ENCODE measurements around the gene ANKUB1.

Gene ANKUB1

GRCh38 chr3:149812606-149813366 is 20.4 kb upstream of the ANKUB1 start, which contains the start of gene RNF13:
Gene RNF13 (plus strand): TSS chr3:149813215. CDS start chr3:149846027, 32,812 bp downstream.
- CTCF ChIA-PET = interaction anchor here (0.6 kb wide), 1 partner anchor 41 kb away, joined by 5 read pairs; no protein-coding TSS in a partner anchor
- POLR2A ChIA-PET = interaction anchor here (1.0 to 1.1 kb wide), 4 partner anchors 12 to 155 kb away, joined by 3 to 8 read pairs (median 4); partner anchors contain the start of genes COMMD2 and WWTR1
- peak; percentile 86 for DNase-seq (ENCODE audit: extremely low spot score)
- TF ChIP-seq FOXM1 (IDR thresholded peaks at IDR 0.05; ENCODE audit: borderline replicate concordance) = no peak
- TF ChIP-seq SUZ12 (IDR thresholded peaks at IDR 0.05) = no peak
- peak; percentile 80 for TF ChIP-seq TARDBP (IDR thresholded peaks at IDR 0.05)
- peak; percentile 91 for TF ChIP-seq L3MBTL2 (conservative IDR thresholded peaks at IDR 0.05)
- TF ChIP-seq ELF4 (IDR thresholded peaks at IDR 0.05) = peak; percentile 36
- no peak; the same call in 1 of the 2 replicates for TF ChIP-seq LEF1 (IDR thresholded peaks at IDR 0.05; ENCODE audit: borderline replicate concordance)
- no peak for TF ChIP-seq SP1 (IDR thresholded peaks at IDR 0.05)
- no peak for TF ChIP-seq ZNF384 (IDR thresholded peaks at IDR 0.05)
- no peak for TF ChIP-seq NFRKB (IDR thresholded peaks at IDR 0.05)
- no peak for TF ChIP-seq BHLHE40 (IDR thresholded peaks at IDR 0.05; ENCODE audit: borderline replicate concordance)
- TF ChIP-seq ARNT (IDR thresholded peaks at IDR 0.05) = no peak
- no peak for TF ChIP-seq HDGF (IDR thresholded peaks at IDR 0.05; ENCODE audit: borderline replicate concordance)
- no peak for TF ChIP-seq CTBP1 (IDR thresholded peaks at IDR 0.05; ENCODE audit: borderline replicate concordance)
- no peak for TF ChIP-seq FOXA1 (IDR thresholded peaks at IDR 0.05)
- 0 out of 2 replicates have a peak, but pooled peaks have one; percentile 41 for TF ChIP-seq FOXK2 (IDR thresholded peaks at IDR 0.05)
- peak; percentile 98 for TF ChIP-seq PKNOX1 (IDR thresholded peaks at IDR 0.05)

GRCh38 chr3:149812165-149812605 is 19.8 kb upstream of the ANKUB1 start:
- POLR2A ChIA-PET = no interaction called here
- DNase-seq (ENCODE audit: extremely low spot score) = no peak
- TF ChIP-seq FOXA1 (IDR thresholded peaks at IDR 0.05) (no peak), FOXM1 (IDR thresholded peaks at IDR 0.05; ENCODE audit: borderline replicate concordance) (no peak), TARDBP (IDR thresholded peaks at IDR 0.05) (no peak), ZNF384 (IDR thresholded peaks at IDR 0.05) (no peak), SUZ12 (IDR thresholded peaks at IDR 0.05) (no peak), ELF4 (IDR thresholded peaks at IDR 0.05) (no peak), ARNT (IDR thresholded peaks at IDR 0.05) (no peak)
- CTCF ChIA-PET = interaction anchor here (0.6 kb wide), 1 partner anchor 41 kb away, joined by 5 read pairs; no protein-coding TSS in a partner anchor

GRCh38 chr3:149810846-149811245 is 18.5 kb upstream of the ANKUB1 start:
- DNase-seq (ENCODE audit: extremely low spot score) = no peak
- TF ChIP-seq FOXA1 (IDR thresholded peaks at IDR 0.05) = no peak
- no peak for TF ChIP-seq HDGF (IDR thresholded peaks at IDR 0.05; ENCODE audit: borderline replicate concordance)
- no peak for TF ChIP-seq TARDBP (IDR thresholded peaks at IDR 0.05)
- TF ChIP-seq SUZ12 (IDR thresholded peaks at IDR 0.05) = no peak
- no peak for TF ChIP-seq SP1 (IDR thresholded peaks at IDR 0.05)
- TF ChIP-seq L3MBTL2 (conservative IDR thresholded peaks at IDR 0.05) = no peak
- CTCF ChIA-PET = interaction anchor here (0.6 to 0.7 kb wide), 3 partner anchors 24 to 318 kb away, joined by 4 to 5 read pairs (median 5); no protein-coding TSS in a partner anchor
- POLR2A ChIA-PET = no interaction called here

- no peak for DNase-seq (ENCODE audit: extremely low spot score)
- ChIA-PET CTCF (interaction anchor here (1.9 kb wide), 2 partner anchors 16 to 43 kb away, joined by 10 to 28 read pairs; no protein-coding TSS in a partner anchor), POLR2A (no interaction called here)
- TF ChIP-seq BHLHE40 (IDR thresholded peaks at IDR 0.05; ENCODE audit: borderline replicate concordance) = no peak
- TF ChIP-seq SUZ12 (IDR thresholded peaks at IDR 0.05) = no peak
- TF ChIP-seq L3MBTL2 (conservative IDR thresholded peaks at IDR 0.05) = no peak
- TF ChIP-seq FOXA1 (IDR thresholded peaks at IDR 0.05) = no peak
- no peak for TF ChIP-seq SP1 (IDR thresholded peaks at IDR 0.05)
- TF ChIP-seq ARNT (IDR thresholded peaks at IDR 0.05) = no peak
- TF ChIP-seq PKNOX1 (IDR thresholded peaks at IDR 0.05) = no peak
- no peak for TF ChIP-seq TARDBP (IDR thresholded peaks at IDR 0.05)
- no peak for TF ChIP-seq LEF1 (IDR thresholded peaks at IDR 0.05; ENCODE audit: borderline replicate concordance)
- no peak for TF ChIP-seq HDGF (IDR thresholded peaks at IDR 0.05; ENCODE audit: borderline replicate concordance)
- no peak for TF ChIP-seq ZNF384 (IDR thresholded peaks at IDR 0.05)
These were observed 17.3 kb upstream of the ANKUB1 start for GRCh38 chr3:149809699-149810098.

GRCh38 chr3:149808209-149808829 is 16.0 kb upstream of the ANKUB1 start:
- DNase-seq (ENCODE audit: extremely low spot score) = peak; percentile 73
- POLR2A ChIA-PET = interaction anchor here (1.4 kb wide), 2 partner anchors 43 to 162 kb away, joined by 4 read pairs; partner anchors contain the start of gene PFN2
- CTCF ChIA-PET = interaction anchor here (0.7 to 2.2 kb wide), 18 partner anchors 9 to 299 kb away, joined by 3 to 28 read pairs (median 4); no protein-coding TSS in a partner anchor
- no peak for TF ChIP-seq FOXK2 (IDR thresholded peaks at IDR 0.05)
- TF ChIP-seq L3MBTL2 (conservative IDR thresholded peaks at IDR 0.05) = 0 out of 2 replicates have a peak, but pooled peaks have one; percentile 23

GRCh38 chr3:149806171-149806778 is 13.9 kb upstream of the ANKUB1 start:
- TF ChIP-seq LEF1 (IDR thresholded peaks at IDR 0.05; ENCODE audit: borderline replicate concordance) (no peak), FOXK2 (IDR thresholded peaks at IDR 0.05) (no peak), NFRKB (IDR thresholded peaks at IDR 0.05) (no peak)
- CTCF ChIA-PET = no interaction called here
- no peak for DNase-seq (ENCODE audit: extremely low spot score)

More at GRCh38 chr3:149806171-149806778, 13.9 kb upstream of the ANKUB1 start:
- POLR2A ChIA-PET = no interaction called here
